Germinal center (tissue), 1 donor: ENCODE results near the gene HSP90AB1.
A peak's percentile ranks its signal among the peaks of the same experiment; 100 is the strongest.
"Not testable (repeated sequence)": the region's sequence is repeated elsewhere in the genome, so short reads cannot be mapped to it uniquely, and the experiment has no call there.

ENCODE experiments used
- DNase-seq: peaks from one replicate; pipeline ENCODE4 v3.0.0; 2012; ENCODE audit warnings: mixed read lengths, low spot score

HSP90AB1 gene

GRCh38 chr6:44222486-44223318, 24.2 kb upstream of the HSP90AB1 start:
- no peak for DNase-seq

GRCh38 chr6:44223319-44224028, 23.4 kb upstream of the HSP90AB1 start, which contains the start of gene SLC29A1:
Gene SLC29A1 (plus strand): TSS chr6:44223595. CDS start chr6:44227314, 3,719 bp downstream.
- DNase-seq = peak; percentile 97

GRCh38 chr6:44224029-44224964, 22.6 kb upstream of the HSP90AB1 start:
- DNase-seq = no peak

- DNase-seq = no peak
Observed at GRCh38 chr6:44224965-44225305, 22.0 kb upstream of the HSP90AB1 start.

GRCh38 chr6:44225579-44226325, 21.1 kb upstream of the HSP90AB1 start:
- no peak for DNase-seq

GRCh38 chr6:44226368-44227147, 20.3 kb upstream of the HSP90AB1 start:
- no peak for DNase-seq

- no peak for DNase-seq
Observed at GRCh38 chr6:44227148-44227793, 19.6 kb upstream of the HSP90AB1 start.

- DNase-seq = no peak
Observed at GRCh38 chr6:44228031-44228430, 18.9 kb upstream of the HSP90AB1 start.

GRCh38 chr6:44228433-44228832, 18.5 kb upstream of the HSP90AB1 start:
- DNase-seq = no peak

- DNase-seq = no peak
Observed at GRCh38 chr6:44228836-44229235, 18.1 kb upstream of the HSP90AB1 start.

GRCh38 chr6:44229376-44230033, 17.4 kb upstream of the HSP90AB1 start:
- no peak for DNase-seq

GRCh38 chr6:44230034-44230675, 16.7 kb upstream of the HSP90AB1 start:
- DNase-seq = no peak

- DNase-seq = not testable (repeated sequence)
Observed at GRCh38 chr6:44231426-44231825, 15.5 kb upstream of the HSP90AB1 start.

GRCh38 chr6:44232676-44233566, 14.0 kb upstream of the HSP90AB1 start:
- no peak for DNase-seq

- DNase-seq = no peak
Observed at GRCh38 chr6:44233567-44234100, 13.3 kb upstream of the HSP90AB1 start.

- DNase-seq = peak; percentile 53
Observed at GRCh38 chr6:44234101-44235025, 12.5 kb upstream of the HSP90AB1 start.

- DNase-seq = no peak
Observed at GRCh38 chr6:44235269-44235668, 11.6 kb upstream of the HSP90AB1 start.
